Body of pancreas (tissue), 4 donors: ENCODE results near the gene RNF130.

Experiments used
- CTCF ChIP-seq, 7 experiments: fragments of 450-650 bp in 4 of 7; fragments of 200-600 bp in 3 of 7; sonication (generic) in 3 of 7; IDR thresholded peaks; one replicate each; pipeline ENCODE4 v1.5.1; 2016 to 2019; ENCODE audit warnings: antibody characterized with exemption in 7 of 7
- POLR2A ChIP-seq, 3 donors: fragments of 450-650 bp; IDR thresholded peaks; one replicate each; pipeline ENCODE4 v1.6.1; 2016; ENCODE audit warnings: antibody characterized with exemption in 3 of 3, mild to moderate bottlenecking in 2 of 3

- no peak for TF ChIP-seq POLR2A (IDR thresholded peaks at IDR 0.05)
- TF ChIP-seq CTCF (IDR thresholded peaks at IDR 0.05) = no peak
These were observed 53.1 kb downstream of the RNF130 start for GRCh38 chr5:180018347-180019060.
